AG04450 (cell line): ENCODE results near the gene SLC25A25. TPM values are rescaled to one million over a fixed set of nuclear protein-coding genes. Genes with fewer than 3 reads are reported as not detected.
A peak's percentile ranks its signal among the peaks of the same experiment; 100 is the strongest.
"Not testable (repeated sequence)": the region's sequence is repeated elsewhere in the genome, so short reads cannot be mapped to it uniquely, and the experiment has no call there.

Source experiments
- CTCF ChIA-PET: fragments of 300-600, 350-600 bp; formaldehyde crosslinking; extraction: SDS; loops from one replicate; lab custom pipeline; 2022; ENCODE audit warnings: antibody characterized with exemption, inconsistent platforms; lab: Charles Lee
- POLR2A ChIA-PET: fragments of 350-600 bp; formaldehyde crosslinking; extraction: SDS; loops from one replicate; lab custom pipeline; 2021; ENCODE audit warnings: antibody characterized with exemption, inconsistent platforms; lab: Yijun Ruan, JAX
- DNase-seq: peaks from one replicate; pipeline ENCODE4 v3.0.0-alpha.2; 2011; ENCODE audit warnings: low read depth, low spot score
- H3K27ac ChIP-seq: one replicate; pipeline ENCODE4 v1.5.1; 2012; ENCODE audit warnings: low read depth, low read length, control low read depth
- H3K27me3 ChIP-seq: one replicate; pipeline ENCODE4 v1.6.0; 2012; ENCODE audit warnings: low read length; ENCODE audit not compliant: control insufficient read depth, insufficient read depth
- H3K4me3 ChIP-seq: 2 replicates; pipeline ENCODE4 v1.5.1; 2011; ENCODE audit warnings: mild to moderate bottlenecking, low read depth, low read length, control low read depth
- H3K9me3 ChIP-seq: 2 replicates; pipeline ENCODE4 v1.5.1; 2012; ENCODE audit warnings: low read length; ENCODE audit not compliant: control insufficient read depth, insufficient read depth
- CTCF ChIP-seq: IDR thresholded peaks from 2 replicates; pipeline ENCODE4 v1.5.1; 2011; ENCODE audit warnings: low read depth, low read length, control low read depth, inconsistent platforms
- polyA minus RNA-seq: library from RNA; depleted of rRNA, polyadenylated mRNA; stranded (reverse); fragments of >200 nt; gene quantifications from 2 replicates; pipeline ENCODE4 v1.2.3, GENCODE V29; 2011; rRNA and poly(A)+ RNA removed
- polyA plus RNA-seq: library from polyadenylated mRNA; depleted of rRNA; stranded (reverse); fragments of >200 nt; gene quantifications from 2 replicates; pipeline ENCODE4 v1.2.3, GENCODE V29; 2011; rRNA removed

Gene SLC25A25
- polyA plus RNA-seq: 12.0 and 12.6 TPM in 2 replicates
- polyA minus RNA-seq: 20.6 TPM in 2 replicates

DNA sequence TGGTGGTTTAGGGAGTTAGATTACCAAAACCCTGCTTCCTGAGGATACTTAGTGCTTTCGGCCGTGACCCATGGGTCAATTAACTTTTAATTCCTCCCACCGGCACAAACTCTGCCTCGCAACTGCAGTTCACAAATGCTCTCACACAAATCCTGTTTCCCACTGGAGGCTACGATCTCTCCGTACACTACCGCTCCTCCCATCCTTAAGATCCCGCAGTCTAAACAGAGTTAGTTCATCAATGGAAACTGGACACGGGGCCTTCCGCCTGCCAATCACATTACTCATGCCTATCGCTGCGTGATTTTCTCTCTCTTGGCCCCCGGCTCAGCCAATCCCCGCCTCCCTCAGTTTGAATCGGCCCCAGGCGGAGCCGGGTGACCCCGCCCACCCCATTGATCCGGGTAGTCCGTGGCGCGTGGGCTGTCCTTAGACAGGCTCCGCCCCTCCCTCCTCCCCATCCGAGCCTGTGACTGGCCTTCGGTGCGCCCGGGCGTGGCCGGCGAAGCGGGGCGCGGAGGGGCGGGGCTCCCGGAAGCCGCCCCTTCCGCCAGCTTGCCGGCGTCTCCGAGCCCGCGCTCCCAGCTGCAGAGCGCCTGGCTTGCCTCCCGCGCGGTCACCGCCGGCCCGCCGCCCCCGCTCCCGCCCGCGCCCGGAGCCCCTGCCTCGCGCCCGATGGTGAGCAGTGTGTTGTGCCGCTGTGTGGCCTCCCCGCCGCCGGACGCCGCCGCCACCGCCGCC lies at the start of gene SLC25A25:
Gene SLC25A25 (plus strand): TSS at position 588 of the 741 bp plus-strand sequence. CDS start 88 bp downstream, at position 676.
- H3K27ac ChIP-seq: peak within 1 kb of the TSS; percentile 100
- peaks cover 7% of the 10 kb centered on the region; the same call in 1 of the 2 replicates for H3K9me3 ChIP-seq
- DNase-seq: peak; percentile 99
- TF ChIP-seq CTCF: no peak
- no peaks in the 10 kb centered on the region for H3K27me3 ChIP-seq
- POLR2A ChIA-PET: interaction anchor here (0.6 to 2.4 kb wide), 7 partner anchors 11 to 1378 kb away, joined by 4 to 25 read pairs (median 6); no protein-coding TSS in a partner anchor
- CTCF ChIA-PET: interaction anchor here (0.6 to 1.9 kb wide), 7 partner anchors 10 to 125 kb away, joined by 3 to 10 read pairs (median 4); no protein-coding TSS in a partner anchor
- H3K4me3 ChIP-seq: peak within 1 kb of the TSS; percentile 93

- no peaks in the 10 kb centered on the region for H3K9me3 ChIP-seq
- POLR2A ChIA-PET: interaction anchor here (0.6 kb wide), 1 partner anchor 622 kb away, joined by 3 read pairs; no protein-coding TSS in a partner anchor
- CTCF ChIA-PET: interaction anchor here (1.2 kb wide), 1 partner anchor 15 kb away, joined by 3 read pairs; no protein-coding TSS in a partner anchor
- H3K27me3 ChIP-seq: no peaks in the 10 kb centered on the region
- no peak overlapping the region for H3K4me3 ChIP-seq
- DNase-seq: no peak
- 0 out of 2 replicates have a peak, but pooled peaks have one; percentile 20 for TF ChIP-seq CTCF
- H3K27ac ChIP-seq: no peak overlapping the region
Measured at GRCh38 chr9:128020692-128021091, 47.3 kb upstream of the SLC25A25 start.

- CTCF ChIA-PET: no interaction called here
Measured at GRCh38 chr9:128021098-128021497, 46.9 kb upstream of the SLC25A25 start.

DNA sequence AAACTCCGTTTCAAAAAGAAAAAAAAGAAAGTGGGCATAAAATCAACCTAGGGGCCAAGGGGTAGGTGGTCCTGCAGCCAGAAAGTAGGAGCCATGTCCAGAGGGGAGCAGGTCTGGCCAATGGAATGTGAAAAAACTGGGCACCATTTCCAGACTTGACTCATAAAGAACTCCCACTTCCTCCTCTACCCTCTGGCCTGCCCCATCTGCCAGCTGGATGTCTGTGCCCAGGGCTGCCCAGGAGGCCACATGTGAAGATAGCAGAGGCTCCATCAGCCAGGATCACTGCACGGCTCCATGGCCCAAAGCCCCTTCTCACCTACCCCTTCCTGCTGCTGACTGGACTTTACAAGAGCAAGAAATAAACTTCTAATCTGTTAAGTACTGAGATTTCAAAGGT lies 45.1 kb upstream of the SLC25A25 start:
- Histone ChIP-seq H3K4me3 (no peak overlapping the region), H3K27ac (no peak overlapping the region), H3K9me3 (no peaks in the 10 kb centered on the region), H3K27me3 (no peaks in the 10 kb centered on the region)
- ChIA-PET POLR2A (no interaction called here), CTCF (interaction anchor here (0.6 to 0.7 kb wide), 2 partner anchors 12 to 13 kb away, joined by 3 read pairs; no protein-coding TSS in a partner anchor)
- no peak for DNase-seq
- no peak for TF ChIP-seq CTCF

More at GRCh38 chr9:128021098-128021497, 46.9 kb upstream of the SLC25A25 start:
- Histone ChIP-seq H3K27me3 (no peaks in the 10 kb centered on the region), H3K4me3 (no peak overlapping the region), H3K27ac (no peak overlapping the region), H3K9me3 (no peaks in the 10 kb centered on the region)
- no peak for TF ChIP-seq CTCF
- DNase-seq: no peak
- POLR2A ChIA-PET: interaction anchor here (0.6 kb wide), 1 partner anchor 621 kb away, joined by 3 read pairs; no protein-coding TSS in a partner anchor

DNA sequence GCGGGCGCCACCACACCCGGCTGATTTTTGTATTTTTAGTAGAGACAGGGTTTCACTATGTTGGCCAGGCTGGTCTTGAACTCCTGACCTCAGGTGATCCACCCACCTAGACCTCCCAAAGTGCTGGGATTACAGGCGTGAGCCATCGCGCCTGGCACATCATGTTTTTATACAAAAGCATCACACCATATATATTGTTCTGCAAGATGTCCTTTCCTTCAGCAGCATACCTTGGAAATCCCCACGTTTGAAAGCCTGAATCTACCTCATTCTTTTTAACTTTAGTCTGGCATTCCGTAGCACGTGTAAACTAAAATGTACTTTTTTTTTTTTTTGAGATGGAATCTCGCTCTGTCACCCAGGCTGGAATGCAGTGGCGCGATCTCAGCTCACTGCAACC lies 44.4 kb upstream of the SLC25A25 start:
- H3K27ac ChIP-seq, H3K9me3 ChIP-seq, H3K27me3 ChIP-seq, DNase-seq, H3K4me3 ChIP-seq, POLR2A ChIA-PET: not testable (repeated sequence)
- CTCF ChIA-PET: interaction anchor here (0.6 kb wide), 1 partner anchor 12 kb away, joined by 3 read pairs; no protein-coding TSS in a partner anchor
